ENCODE measurements around the gene KLHL2. TPM values are rescaled to one million over a fixed set of nuclear protein-coding genes. Genes with fewer than 3 reads are reported as not detected.

Gene KLHL2
- total and polyA plus RNA-seq, 2 of the 13 experiments (the other 11 are each of a cell fraction or from before 2014, with no cell fraction given), result 9.2 to 17.6 TPM

- TF ChIP-seq KLF15 (CRISPR knock-in tag; IDR thresholded peaks at IDR 0.05; ENCODE audit: borderline replicate concordance) (no peak), MXD3 (CRISPR knock-in tag; IDR thresholded peaks at IDR 0.05) (no peak), ZFP36 (IDR thresholded peaks at IDR 0.05; ENCODE audit: borderline replicate concordance, low read depth, low read length, partially characterized antibody) (no peak), SMYD3 (CRISPR knock-in tag; IDR thresholded peaks at IDR 0.05) (no peak), SIN3A (IDR thresholded peaks at IDR 0.05; ENCODE audit: borderline replicate concordance, low read depth, low read length) (0 out of 2 replicates have a peak, but pooled peaks have one; percentile 28), ZKSCAN8 (CRISPR knock-in tag; IDR thresholded peaks at IDR 0.05; ENCODE audit: borderline replicate concordance) (no peak), ZNF160 (CRISPR knock-in tag; IDR thresholded peaks at IDR 0.05) (no peak), HHEX (CRISPR knock-in tag; IDR thresholded peaks at IDR 0.05) (no peak), HOXA5 (CRISPR knock-in tag; IDR thresholded peaks at IDR 0.05) (0 out of 2 replicates have a peak, but pooled peaks have one; percentile 39), SIX4 (CRISPR knock-in tag; IDR thresholded peaks at IDR 0.05) (no peak), MLXIP (CRISPR knock-in tag; IDR thresholded peaks at IDR 0.05; ENCODE audit: borderline replicate concordance) (no peak), HOMEZ (CRISPR knock-in tag; IDR thresholded peaks at IDR 0.05; ENCODE audit: low read depth) (no peak), TSC22D2 (CRISPR knock-in tag; IDR thresholded peaks at IDR 0.05; ENCODE audit: borderline replicate concordance) (no peak), DZIP1 (CRISPR knock-in tag; IDR thresholded peaks at IDR 0.05) (no peak), ISL2 (CRISPR knock-in tag; IDR thresholded peaks at IDR 0.05) (0 out of 2 replicates have a peak, but pooled peaks have one; percentile 28)
- TF ChIP-seq, protein P1, sequence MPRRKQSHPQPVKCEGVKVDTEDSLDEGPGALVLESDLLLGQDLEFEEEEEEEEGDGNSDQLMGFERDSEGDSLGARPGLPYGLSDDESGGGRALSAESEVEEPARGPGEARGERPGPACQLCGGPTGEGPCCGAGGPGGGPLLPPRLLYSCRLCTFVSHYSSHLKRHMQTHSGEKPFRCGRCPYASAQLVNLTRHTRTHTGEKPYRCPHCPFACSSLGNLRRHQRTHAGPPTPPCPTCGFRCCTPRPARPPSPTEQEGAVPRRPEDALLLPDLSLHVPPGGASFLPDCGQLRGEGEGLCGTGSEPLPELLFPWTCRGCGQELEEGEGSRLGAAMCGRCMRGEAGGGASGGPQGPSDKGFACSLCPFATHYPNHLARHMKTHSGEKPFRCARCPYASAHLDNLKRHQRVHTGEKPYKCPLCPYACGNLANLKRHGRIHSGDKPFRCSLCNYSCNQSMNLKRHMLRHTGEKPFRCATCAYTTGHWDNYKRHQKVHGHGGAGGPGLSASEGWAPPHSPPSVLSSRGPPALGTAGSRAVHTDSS (CRISPR knock-in tag; conservative IDR thresholded peaks at IDR 0.05), result no peak
- TF ChIP-seq, protein P2, sequence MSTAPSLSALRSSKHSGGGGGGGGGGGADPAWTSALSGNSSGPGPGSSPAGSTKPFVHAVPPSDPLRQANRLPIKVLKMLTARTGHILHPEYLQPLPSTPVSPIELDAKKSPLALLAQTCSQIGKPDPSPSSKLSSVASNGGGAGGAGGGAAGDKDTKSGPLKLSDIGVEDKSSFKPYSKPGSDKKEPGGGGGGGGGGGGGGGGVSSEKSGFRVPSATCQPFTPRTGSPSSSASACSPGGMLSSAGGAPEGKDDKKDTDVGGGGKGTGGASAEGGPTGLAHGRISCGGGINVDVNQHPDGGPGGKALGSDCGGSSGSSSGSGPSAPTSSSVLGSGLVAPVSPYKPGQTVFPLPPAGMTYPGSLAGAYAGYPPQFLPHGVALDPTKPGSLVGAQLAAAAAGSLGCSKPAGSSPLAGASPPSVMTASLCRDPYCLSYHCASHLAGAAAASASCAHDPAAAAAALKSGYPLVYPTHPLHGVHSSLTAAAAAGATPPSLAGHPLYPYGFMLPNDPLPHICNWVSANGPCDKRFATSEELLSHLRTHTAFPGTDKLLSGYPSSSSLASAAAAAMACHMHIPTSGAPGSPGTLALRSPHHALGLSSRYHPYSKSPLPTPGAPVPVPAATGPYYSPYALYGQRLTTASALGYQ (CRISPR knock-in tag; IDR thresholded peaks at IDR 0.05), result no peak
Observed at GRCh38 chr4:165325732-165326512, 118.6 kb downstream of the KLHL2 start (continued).
